ENCODE results near the gene LYRM9. TPM values are rescaled to one million over a fixed set of nuclear protein-coding genes. Genes with fewer than 3 reads are reported as not detected.

Gene LYRM9
- total and polyA plus RNA-seq, 2 of the 8 experiments (the other 6 are each of a cell fraction or from before 2014, with no cell fraction given) = 4.3 to 5.2 TPM

- TF ChIP-seq CBX8 (IDR thresholded peaks at IDR 0.05; ENCODE audit: borderline replicate concordance, low read depth, low read length) (no peak), GTF2F1 (IDR thresholded peaks at IDR 0.05; ENCODE audit: borderline replicate concordance, low read depth, low read length) (no peak)
Observed at GRCh38 chr17:27879987-27880608, 13.1 kb downstream of the LYRM9 start (continued).

All from H1 (cell line).